ENCODE results near the gene MVD. TPM values are rescaled to one million over a fixed set of nuclear protein-coding genes. Genes with fewer than 3 reads are reported as not detected.
"Not testable (repeated sequence)": the region's sequence is repeated elsewhere in the genome, so short reads cannot be mapped to it uniquely, and the experiment has no call there.

Gene MVD
- total RNA-seq, 1 experiment from 2014 or later: 25.7 TPM

DNA sequence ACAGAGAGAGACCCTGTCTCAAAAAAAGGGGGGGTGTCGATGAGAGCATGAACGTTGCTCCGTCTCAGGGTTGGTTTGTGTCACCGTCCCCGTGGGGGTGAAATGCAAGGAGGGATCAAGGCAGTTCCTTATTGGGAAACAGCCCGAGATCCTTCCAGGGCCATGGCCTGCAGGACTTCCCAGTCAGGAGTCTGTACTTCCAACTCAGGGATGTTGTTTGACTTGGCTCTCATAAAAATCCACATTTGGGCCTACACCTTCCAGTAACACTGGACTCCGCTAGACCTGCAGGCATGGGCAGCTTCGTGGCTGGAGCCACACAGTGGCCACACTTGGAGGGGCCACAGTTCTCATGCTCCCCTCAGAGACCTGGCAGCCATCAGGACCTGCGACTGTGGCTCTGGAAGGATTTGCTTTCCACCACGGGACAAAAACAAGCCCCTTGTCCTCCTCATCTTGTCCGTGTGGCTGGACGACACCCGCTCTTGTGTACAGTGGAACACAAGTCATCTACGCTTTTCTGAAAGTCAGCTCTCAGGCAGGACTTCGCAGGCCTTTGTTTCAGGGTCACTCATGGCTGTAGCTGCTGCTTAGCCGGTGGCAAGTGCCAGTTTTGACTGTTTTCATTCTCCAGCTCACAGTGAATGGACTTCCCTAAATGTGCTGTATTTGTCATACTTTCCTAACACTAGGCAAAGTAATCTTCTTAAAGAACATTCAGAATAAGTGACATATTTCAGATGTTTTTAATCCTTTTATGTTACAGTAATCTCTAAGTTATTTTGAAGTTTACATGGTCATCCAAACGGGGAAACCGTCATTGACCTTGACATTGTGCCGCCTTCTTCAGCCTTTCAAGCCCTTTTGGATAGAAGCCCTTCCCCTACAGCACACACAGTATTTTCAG, 48.7 kb downstream of the MVD start:
- no peaks in the 10 kb centered on the region for H3K27me3 ChIP-seq
- no peak overlapping the region for H3K4me3 ChIP-seq
- H3K9me3 ChIP-seq: no peaks in the 10 kb centered on the region
- DNase-seq: no peak
- H3K36me3 ChIP-seq: peaks cover 2% of the 10 kb centered on the region; the same call in 1 of the 2 replicates

DNA sequence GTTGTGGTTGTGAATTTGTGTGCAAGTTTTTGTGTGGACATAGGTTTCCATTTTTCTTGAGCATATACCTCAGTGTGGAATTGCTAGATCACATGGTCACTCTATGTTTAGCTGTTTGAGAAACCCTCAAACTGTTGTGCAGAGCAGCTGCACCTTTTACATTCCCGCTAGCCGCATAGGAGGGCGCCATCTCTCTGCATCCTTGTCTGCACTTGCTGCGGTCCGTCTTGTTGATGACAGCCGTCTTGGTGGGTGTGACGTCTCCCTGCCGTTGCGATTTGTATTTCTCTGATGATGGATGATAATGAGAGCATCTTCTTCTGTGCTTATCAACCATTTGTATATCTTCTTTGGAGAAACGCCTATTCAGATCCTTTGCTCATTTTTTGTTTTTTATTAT, 49.6 kb downstream of the MVD start:
- Histone ChIP-seq H3K36me3 (peaks cover 7% of the 10 kb centered on the region), H3K9me3 (no peaks in the 10 kb centered on the region), H3K4me3 (no peak overlapping the region), H3K27me3 (no peaks in the 10 kb centered on the region)
- DNase-seq: no peak

DNA sequence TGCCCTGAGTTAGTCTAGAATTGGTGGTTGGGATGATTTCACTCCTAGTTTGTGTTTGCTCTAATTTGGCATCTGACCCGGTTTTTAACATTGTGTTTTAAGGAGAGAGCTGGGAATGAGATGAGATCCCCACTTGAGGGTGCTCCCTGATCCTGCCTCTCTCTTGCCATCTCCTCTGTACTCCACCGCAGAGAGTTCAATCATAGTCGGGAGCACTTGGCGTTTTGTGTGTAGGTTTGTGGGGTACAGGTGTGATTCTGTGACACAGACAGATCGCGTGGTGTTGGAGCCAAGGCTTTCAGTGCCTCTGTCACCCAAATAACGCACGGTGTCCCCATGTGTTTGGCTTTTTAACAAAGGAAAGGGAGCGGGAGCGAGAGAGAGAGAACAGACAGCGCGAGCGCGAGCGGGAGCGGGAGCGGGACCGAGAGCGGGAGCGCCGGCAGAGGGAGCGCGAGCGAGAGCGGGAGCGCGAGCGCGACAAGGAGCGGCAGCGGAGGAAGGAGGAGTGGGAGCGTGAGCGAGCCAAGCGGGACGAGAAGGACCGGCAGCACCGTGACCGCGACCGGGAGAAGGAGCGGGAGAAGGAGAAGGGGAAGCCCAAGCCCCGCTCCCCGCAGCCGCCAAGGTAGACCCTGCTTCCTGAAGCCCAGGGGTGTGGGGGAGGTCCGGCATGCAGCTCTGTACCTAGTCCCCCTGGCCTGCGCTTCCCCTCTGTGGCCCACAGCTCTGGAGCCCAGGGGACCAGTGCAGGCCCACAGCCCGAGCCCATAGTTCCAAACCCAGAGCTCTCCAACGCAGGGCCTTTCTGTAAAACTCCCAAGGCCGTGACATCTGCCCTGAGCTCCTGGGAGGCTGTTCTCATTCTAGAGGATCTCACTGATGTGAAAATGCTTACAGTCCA, 51.7 kb downstream of the MVD start:
- H3K9me3 ChIP-seq: no peaks in the 10 kb centered on the region
- DNase-seq: no peak
- H3K4me3 ChIP-seq: no peak overlapping the region
- H3K36me3 ChIP-seq: peaks cover 7% of the 10 kb centered on the region
- H3K27me3 ChIP-seq: no peaks in the 10 kb centered on the region

DNA sequence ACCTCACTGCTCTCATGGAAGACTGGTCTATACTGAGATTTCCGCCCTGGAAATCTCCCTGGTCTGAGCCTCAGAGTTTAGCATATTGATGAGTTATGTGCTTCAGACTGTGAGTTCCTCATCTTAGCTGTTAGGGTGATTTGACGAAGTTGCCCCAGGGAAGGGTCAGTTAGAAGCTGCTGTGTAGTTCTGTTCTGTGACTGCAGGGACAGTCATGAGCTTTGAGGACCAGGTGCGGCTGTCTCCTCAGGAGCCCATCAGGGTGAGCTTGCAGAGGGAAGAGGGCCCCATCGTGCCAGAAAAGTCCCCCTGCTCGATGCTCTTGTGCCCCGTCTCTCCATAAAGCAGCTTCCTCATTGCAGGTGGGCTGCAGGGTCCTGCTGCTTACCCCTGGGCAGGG, 52.8 kb downstream of the MVD start:
- DNase-seq: no peak
- H3K9me3 ChIP-seq: no peaks in the 10 kb centered on the region
- no peaks in the 10 kb centered on the region for H3K27me3 ChIP-seq
- H3K36me3 ChIP-seq: peaks cover 7% of the 10 kb centered on the region
- no peak overlapping the region for H3K4me3 ChIP-seq

DNA sequence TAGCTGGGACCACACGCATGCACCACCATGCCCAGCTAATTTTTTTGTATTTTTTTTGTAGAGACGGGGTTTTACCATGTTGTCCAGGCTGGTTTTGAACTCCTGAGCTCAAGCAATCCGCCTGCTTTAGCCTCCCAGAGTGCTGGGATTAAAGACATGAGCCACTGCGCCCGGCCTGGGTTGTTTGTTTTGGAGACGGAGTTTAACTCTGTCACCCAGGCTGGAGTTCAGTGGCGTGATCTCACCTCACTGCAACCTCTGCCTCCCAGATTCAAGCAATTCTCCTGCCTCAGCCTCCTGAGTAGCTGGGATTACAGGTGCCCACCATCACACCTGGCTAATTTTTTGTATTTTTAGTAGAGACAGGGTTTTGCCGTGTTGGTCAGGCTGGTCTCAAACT, 53.5 kb downstream of the MVD start:
- not testable (repeated sequence) for DNase-seq, H3K9me3 ChIP-seq, H3K36me3 ChIP-seq, H3K27me3 ChIP-seq, H3K4me3 ChIP-seq

DNA sequence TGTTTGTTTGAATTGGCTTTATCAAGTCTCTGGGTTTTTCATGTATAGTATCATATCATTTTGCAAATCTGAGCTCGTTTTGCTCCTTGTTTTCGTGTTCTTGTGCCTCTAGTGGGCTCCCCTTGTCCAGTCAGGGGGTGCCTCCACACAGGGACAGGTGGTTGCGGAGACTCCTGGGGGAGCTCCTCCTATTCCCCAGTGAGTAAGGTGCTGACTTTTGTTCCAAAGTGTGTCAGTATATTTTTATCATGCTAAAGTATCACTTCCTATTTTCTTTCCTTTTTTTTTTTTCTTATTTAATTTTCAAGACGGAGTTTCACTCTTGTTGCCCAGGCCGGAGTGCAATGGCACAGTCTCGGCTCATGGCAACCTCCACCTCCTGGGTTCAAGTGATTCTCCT, 54.8 kb downstream of the MVD start:
- peaks cover 10% of the 10 kb centered on the region for H3K36me3 ChIP-seq
- DNase-seq: no peak
- no peaks in the 10 kb centered on the region for H3K27me3 ChIP-seq
- no peak overlapping the region for H3K4me3 ChIP-seq
- H3K9me3 ChIP-seq: no peaks in the 10 kb centered on the region

DNA sequence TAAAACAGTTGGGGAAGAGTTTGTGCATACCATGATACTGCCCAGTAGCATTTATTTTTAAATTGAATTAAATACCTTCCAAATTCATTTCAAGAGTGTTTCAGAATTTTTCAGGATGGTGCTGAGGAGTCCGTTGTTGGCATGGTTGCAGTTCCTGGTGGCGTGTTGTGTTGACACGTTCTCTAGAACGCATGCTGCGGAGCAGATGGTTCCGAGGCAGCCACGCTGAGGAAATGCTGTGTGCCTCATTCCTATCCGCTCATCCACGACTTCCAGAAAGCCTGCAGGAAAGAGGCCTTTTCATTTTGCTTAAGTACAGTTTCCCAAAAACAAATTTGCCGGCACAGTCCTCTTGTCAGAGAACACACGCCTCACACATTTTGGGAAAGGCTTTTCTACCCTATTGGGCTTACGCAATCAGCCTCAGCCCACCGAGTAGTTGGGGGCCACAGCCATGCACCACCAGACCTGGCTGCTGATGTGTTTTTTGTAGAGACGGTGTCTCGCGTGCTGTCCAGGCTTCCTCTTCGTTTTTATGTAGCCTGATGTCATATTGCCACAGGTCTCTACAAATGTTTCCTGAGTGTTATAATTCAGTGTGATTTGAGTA, 56.6 kb downstream of the MVD start:
- H3K4me3 ChIP-seq: no peak overlapping the region
- DNase-seq: no peak
- H3K9me3 ChIP-seq: no peaks in the 10 kb centered on the region
- no peaks in the 10 kb centered on the region for H3K27me3 ChIP-seq
- H3K36me3 ChIP-seq: peaks cover 9% of the 10 kb centered on the region

DNA sequence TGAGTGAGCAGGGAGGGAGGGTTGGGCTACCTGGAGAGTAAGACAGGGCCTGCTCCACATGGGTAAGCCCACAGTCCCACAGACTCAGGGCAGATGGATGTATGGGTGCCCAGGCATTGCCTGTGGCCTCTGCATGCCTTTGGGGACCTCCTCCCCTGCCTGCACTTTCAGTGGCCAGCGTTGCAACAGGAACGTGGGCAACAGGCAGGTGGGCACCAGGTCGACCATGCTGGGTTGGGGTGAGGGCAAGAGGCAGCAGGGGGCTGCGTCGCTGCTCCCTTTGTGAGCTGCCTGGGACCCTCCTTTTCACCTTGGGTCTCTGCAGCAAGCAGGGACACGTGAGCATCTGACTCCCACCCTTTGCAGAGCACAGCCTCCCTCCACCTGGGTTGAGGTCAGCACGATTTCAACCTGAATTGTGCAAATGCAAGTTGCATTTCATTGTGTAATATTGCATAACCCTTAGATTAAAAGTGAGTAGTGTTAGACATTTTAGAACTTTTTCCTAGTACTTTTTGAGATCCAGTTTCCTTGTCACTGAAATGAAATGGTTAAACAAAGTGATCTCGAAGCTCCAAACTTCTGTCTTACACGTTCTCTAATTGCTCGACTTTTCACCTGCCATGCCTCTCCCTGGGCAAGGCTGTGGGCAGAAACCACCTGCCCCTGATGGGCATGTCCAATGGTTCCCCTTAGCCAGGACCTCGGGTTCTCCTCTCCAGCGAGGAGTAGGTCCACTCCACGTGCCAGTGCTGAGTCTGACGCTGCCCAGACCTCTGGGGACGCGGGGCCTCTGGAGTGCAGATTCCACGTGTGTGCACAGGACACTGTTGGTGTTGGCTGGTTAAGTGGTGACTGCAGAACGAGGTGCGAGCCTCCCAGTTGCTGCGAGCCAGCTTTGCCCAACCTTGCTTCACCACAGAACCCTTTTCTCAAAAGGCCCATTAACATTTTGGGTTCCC, 57.4 kb downstream of the MVD start:
- Histone ChIP-seq H3K9me3 (no peaks in the 10 kb centered on the region), H3K36me3 (peaks cover 10% of the 10 kb centered on the region), H3K27me3 (no peaks in the 10 kb centered on the region), H3K4me3 (no peak overlapping the region)
- no peak for DNase-seq

DNA sequence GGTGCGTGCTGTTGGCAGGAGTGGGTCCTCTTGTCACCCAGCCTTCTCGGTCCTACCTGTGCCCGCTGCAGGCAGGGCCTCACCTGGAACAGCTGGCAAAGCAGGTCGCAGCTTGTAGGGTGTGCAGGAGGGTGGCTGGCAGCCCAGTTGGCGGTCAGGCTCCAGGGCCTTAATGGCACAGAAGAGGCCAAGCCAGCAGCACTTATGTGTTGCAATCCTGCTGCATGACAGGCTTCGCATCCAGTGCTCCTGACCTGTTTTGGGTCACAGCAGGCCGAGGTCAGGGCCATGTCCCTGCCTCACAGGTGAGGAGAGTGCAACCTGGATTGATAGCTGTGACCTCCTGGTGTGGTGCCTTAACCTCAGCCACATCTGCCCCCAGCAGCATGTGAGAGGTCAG, 60.8 kb downstream of the MVD start:
- Histone ChIP-seq H3K9me3 (no peaks in the 10 kb centered on the region), H3K36me3 (peaks cover 13% of the 10 kb centered on the region; the same call in 1 of the 2 replicates), H3K27me3 (no peaks in the 10 kb centered on the region), H3K4me3 (no peak overlapping the region)
- no peak for DNase-seq

Other genes with a start within 250 kb of the MVD start
- 0.33 TPM in 1 of 2 replicates, not detected in the other for gene ZFPM1, start 209.8 kb downstream of the MVD start, total RNA-seq (2014; rRNA removed; shearing (Covaris generic); ENCODE audit: low replicate concordance)
- 10.9 and 13.2 TPM in 2 replicates for gene ZC3H18, start 92.7 kb downstream of the MVD start, total RNA-seq (2014; rRNA removed; shearing (Covaris generic); ENCODE audit: low replicate concordance)
- not detected in 2 replicates for gene IL17C, start 24.5 kb downstream of the MVD start, total RNA-seq (2014; rRNA removed; shearing (Covaris generic); ENCODE audit: low replicate concordance)
- 10.7 and 21.2 TPM in 2 replicates for gene CYBA, start 12.0 kb downstream of the MVD start, total RNA-seq (2014; rRNA removed; shearing (Covaris generic); ENCODE audit: low replicate concordance)
- gene SNAI3, start 23.4 kb upstream of the MVD start, total RNA-seq (2014; rRNA removed; shearing (Covaris generic); ENCODE audit: low replicate concordance): not detected in 2 replicates
- gene RNF166, start 43.3 kb upstream of the MVD start, total RNA-seq (2014; rRNA removed; shearing (Covaris generic); ENCODE audit: low replicate concordance): 16.5 and 20.2 TPM in 2 replicates
- 13.6 and 16.8 TPM in 2 replicates for gene CTU2, start 43.4 kb upstream of the MVD start, total RNA-seq (2014; rRNA removed; shearing (Covaris generic); ENCODE audit: low replicate concordance)
- 77.6 and 88.5 TPM in 2 replicates for gene PIEZO1, start 122.1 kb upstream of the MVD start, total RNA-seq (2014; rRNA removed; shearing (Covaris generic); ENCODE audit: low replicate concordance)
- gene CDT1, start 140.7 kb upstream of the MVD start, total RNA-seq (2014; rRNA removed; shearing (Covaris generic); ENCODE audit: low replicate concordance): 9.3 and 14.3 TPM in 2 replicates
- 290 and 307 TPM in 2 replicates for gene APRT, start 148.8 kb upstream of the MVD start, total RNA-seq (2014; rRNA removed; shearing (Covaris generic); ENCODE audit: low replicate concordance)
- 8.8 and 11.3 TPM in 2 replicates for gene GALNS, start 193.9 kb upstream of the MVD start, total RNA-seq (2014; rRNA removed; shearing (Covaris generic); ENCODE audit: low replicate concordance)
- 34.4 and 35.6 TPM in 2 replicates for gene TRAPPC2L, start 194.0 kb upstream of the MVD start, total RNA-seq (2014; rRNA removed; shearing (Covaris generic); ENCODE audit: low replicate concordance)
- not detected in 2 replicates for gene PABPN1L, start 203.6 kb upstream of the MVD start, total RNA-seq (2014; rRNA removed; shearing (Covaris generic); ENCODE audit: low replicate concordance)

Measured in MG63 (cell line).